Adipocyte (in vitro differentiated cells): Measurements from ENCODE around the gene KRT75.
"Not testable (repeated sequence)": the region's sequence is repeated elsewhere in the genome, so short reads cannot be mapped to it uniquely, and the experiment has no call there.

Source experiments
- DNase-seq: peaks from one replicate; pipeline ENCODE4 v3.0.0-alpha.2; 2015; ENCODE audit warnings: low read depth
- H3K27me3 ChIP-seq: replicated peaks from 2 replicates; pipeline ENCODE4 v1.7.0; 2013; ENCODE audit warnings: mild to moderate bottlenecking, low read length, moderate library complexity; ENCODE audit not compliant: control insufficient read depth, insufficient read depth
- H3K36me3 ChIP-seq: 2 replicates; pipeline ENCODE4 v1.7.0; 2013; ENCODE audit warnings: low read length, mild to moderate bottlenecking, moderate library complexity; ENCODE audit not compliant: control insufficient read depth, insufficient read depth, severe bottlenecking
- H3K4me1 ChIP-seq: 2 replicates; pipeline ENCODE4 v1.7.0; 2013; ENCODE audit warnings: mild to moderate bottlenecking, low read length, moderate library complexity; ENCODE audit not compliant: control insufficient read depth, insufficient read depth
- H3K4me3 ChIP-seq: 2 replicates; pipeline ENCODE4 v1.7.0; 2013; ENCODE audit warnings: mild to moderate bottlenecking, low read length, moderate library complexity
- H3K9ac ChIP-seq: 2 replicates; pipeline ENCODE4 v1.7.0; 2013; ENCODE audit warnings: mild to moderate bottlenecking, low read length, moderate library complexity
- H3K9me3 ChIP-seq: 2 replicates; pipeline ENCODE4 v1.7.0; 2013; ENCODE audit warnings: mild to moderate bottlenecking, low read length, moderate library complexity; ENCODE audit not compliant: control insufficient read depth

KRT75 gene

GRCh38 chr12:52413782-52414345 is 20.3 kb downstream of the KRT75 start:
- H3K9ac ChIP-seq: no peak overlapping the region
- H3K27me3 ChIP-seq: peaks cover 16% of the 10 kb centered on the region
- H3K9me3 ChIP-seq: no peaks in the 10 kb centered on the region
- no peak for DNase-seq
- peaks cover 15% of the 10 kb centered on the region for H3K4me1 ChIP-seq
- no peak overlapping the region for H3K4me3 ChIP-seq
- no peaks in the 10 kb centered on the region for H3K36me3 ChIP-seq

- peaks cover 15% of the 10 kb centered on the region for H3K4me1 ChIP-seq
- H3K9ac ChIP-seq: no peak overlapping the region
- peaks cover 21% of the 10 kb centered on the region for H3K27me3 ChIP-seq
- no peaks in the 10 kb centered on the region for H3K9me3 ChIP-seq
- no peaks in the 10 kb centered on the region for H3K36me3 ChIP-seq
- no peak overlapping the region for H3K4me3 ChIP-seq
- no peak for DNase-seq
Observed at GRCh38 chr12:52413202-52413601, 21.0 kb downstream of the KRT75 start.

GRCh38 chr12:52411815-52412214 is 22.4 kb downstream of the KRT75 start:
- DNase-seq: no peak
- no peak overlapping the region for H3K4me3 ChIP-seq
- H3K9ac ChIP-seq: no peak overlapping the region
- H3K9me3 ChIP-seq: no peaks in the 10 kb centered on the region
- no peaks in the 10 kb centered on the region for H3K36me3 ChIP-seq
- peaks cover 31% of the 10 kb centered on the region for H3K27me3 ChIP-seq
- H3K4me1 ChIP-seq: peaks cover 9% of the 10 kb centered on the region

GRCh38 chr12:52410589-52411248 is 23.5 kb downstream of the KRT75 start:
- DNase-seq, H3K9ac ChIP-seq, H3K4me1 ChIP-seq, H3K36me3 ChIP-seq, H3K9me3 ChIP-seq, H3K4me3 ChIP-seq: not testable (repeated sequence)
- peaks cover 31% of the 10 kb centered on the region for H3K27me3 ChIP-seq

GRCh38 chr12:52407918-52408317 is 26.3 kb downstream of the KRT75 start:
- Histone ChIP-seq H3K27me3 (peaks cover 39% of the 10 kb centered on the region), H3K4me1 (no peaks in the 10 kb centered on the region)

GRCh38 chr12:52405922-52406385 is 28.2 kb downstream of the KRT75 start, which contains the start of gene KRT82:
Gene KRT82 (minus strand): TSS chr12:52406335. CDS start chr12:52406277, 58 bp downstream.
- H3K36me3 ChIP-seq: no peaks in the 10 kb centered on the region
- H3K27me3 ChIP-seq: peaks cover 48% of the 10 kb centered on the region
- H3K9me3 ChIP-seq: no peaks in the 10 kb centered on the region
- no peak within 1 kb of the TSS for H3K4me3 ChIP-seq
- DNase-seq: no peak
- H3K9ac ChIP-seq: no peak within 1 kb of the TSS
- no peaks in the 10 kb centered on the region for H3K4me1 ChIP-seq

More at GRCh38 chr12:52407918-52408317, 26.3 kb downstream of the KRT75 start:
- H3K4me3 ChIP-seq: no peak overlapping the region
- no peak for DNase-seq
- H3K9ac ChIP-seq: no peak overlapping the region
- H3K9me3 ChIP-seq: no peaks in the 10 kb centered on the region
- H3K36me3 ChIP-seq: no peaks in the 10 kb centered on the region

- H3K4me3 ChIP-seq: no peak overlapping the region
- no peaks in the 10 kb centered on the region for H3K4me1 ChIP-seq
- H3K36me3 ChIP-seq: no peaks in the 10 kb centered on the region
- no peaks in the 10 kb centered on the region for H3K9me3 ChIP-seq
- H3K27me3 ChIP-seq: peaks cover 57% of the 10 kb centered on the region
- DNase-seq: no peak
- H3K9ac ChIP-seq: no peak overlapping the region
Observed at GRCh38 chr12:52404951-52405350, 29.2 kb downstream of the KRT75 start.

- H3K9me3 ChIP-seq: no peaks in the 10 kb centered on the region
- H3K9ac ChIP-seq: no peak overlapping the region
- H3K4me1 ChIP-seq: no peaks in the 10 kb centered on the region
- DNase-seq: no peak
- H3K27me3 ChIP-seq: peaks cover 64% of the 10 kb centered on the region
- H3K4me3 ChIP-seq: no peak overlapping the region
- no peaks in the 10 kb centered on the region for H3K36me3 ChIP-seq
Observed at GRCh38 chr12:52403561-52403960, 30.6 kb downstream of the KRT75 start.

- Histone ChIP-seq H3K9ac (no peak overlapping the region), H3K4me3 (no peak overlapping the region), H3K36me3 (no peaks in the 10 kb centered on the region), H3K4me1 (no peaks in the 10 kb centered on the region), H3K27me3 (peaks cover 64% of the 10 kb centered on the region), H3K9me3 (no peaks in the 10 kb centered on the region)
- no peak for DNase-seq
Observed at GRCh38 chr12:52402873-52403540, 31.2 kb downstream of the KRT75 start.

GRCh38 chr12:52402377-52402776 is 31.8 kb downstream of the KRT75 start:
- Histone ChIP-seq H3K9ac (no peak overlapping the region), H3K9me3 (no peaks in the 10 kb centered on the region), H3K36me3 (no peaks in the 10 kb centered on the region), H3K27me3 (peaks cover 64% of the 10 kb centered on the region), H3K4me1 (no peaks in the 10 kb centered on the region), H3K4me3 (no peak overlapping the region)
- DNase-seq: no peak

GRCh38 chr12:52401926-52402325 is 32.2 kb downstream of the KRT75 start:
- Histone ChIP-seq H3K27me3 (peaks cover 67% of the 10 kb centered on the region), H3K36me3 (no peaks in the 10 kb centered on the region), H3K9ac (no peak overlapping the region), H3K4me3 (no peak overlapping the region), H3K4me1 (no peaks in the 10 kb centered on the region), H3K9me3 (no peaks in the 10 kb centered on the region)
- no peak for DNase-seq
